Measurements from ENCODE around the gene SHD. TPM values are rescaled to one million over a fixed set of nuclear protein-coding genes. Genes with fewer than 3 reads are reported as not detected.

The SHD gene
- total and polyA plus RNA-seq, 2 of the 13 experiments (the other 11 are each of a cell fraction or from before 2014, with no cell fraction given), result 0.11 to 0.20 TPM

- peak; percentile 51; the same call in 1 of the 2 replicates for TF ChIP-seq ARID4A (CRISPR knock-in tag; IDR thresholded peaks at IDR 0.05; ENCODE audit: borderline replicate concordance)
- peak; percentile 99 for TF ChIP-seq ZNF652 (CRISPR knock-in tag; IDR thresholded peaks at IDR 0.05; ENCODE audit: borderline replicate concordance, low read depth)
- TF ChIP-seq ZMAT5 (CRISPR knock-in tag; IDR thresholded peaks at IDR 0.05; ENCODE audit: borderline replicate concordance, low read depth), result no peak
- TF ChIP-seq NR2F2 (IDR thresholded peaks at IDR 0.05; ENCODE audit: borderline replicate concordance, low read depth), result 0 out of 2 replicates have a peak, but pooled peaks have one; percentile 17
- peak; percentile 63; the same call in 1 of the 2 replicates for TF ChIP-seq ZNF629 (CRISPR knock-in tag; conservative IDR thresholded peaks at IDR 0.05)
- TF ChIP-seq ZNF773 (CRISPR knock-in tag; IDR thresholded peaks at IDR 0.05; ENCODE audit: borderline replicate concordance), result no peak
- TF ChIP-seq GATAD2A (CRISPR knock-in tag; IDR thresholded peaks at IDR 0.05), result 0 out of 2 replicates have a peak, but pooled peaks have one; percentile 13
- TF ChIP-seq SAP130 (CRISPR knock-in tag; IDR thresholded peaks at IDR 0.05; ENCODE audit: low read depth), result peak; percentile 39; the same call in 1 of the 2 replicates
- TF ChIP-seq ZNF788 (CRISPR knock-in tag; IDR thresholded peaks at IDR 0.05; ENCODE audit: borderline replicate concordance), result peak; percentile 19; the same call in 1 of the 2 replicates
- peak; percentile 93 for TF ChIP-seq NFYB (CRISPR knock-in tag; IDR thresholded peaks at IDR 0.05)
- peak; percentile 73; the same call in 1 of the 2 replicates for TF ChIP-seq ZNF501 (CRISPR knock-in tag; IDR thresholded peaks at IDR 0.05)
- TF ChIP-seq ZNF160 (CRISPR knock-in tag; IDR thresholded peaks at IDR 0.05), result no peak
- 0 out of 2 replicates have a peak, but pooled peaks have one; percentile 31 for TF ChIP-seq ZNF616 (CRISPR knock-in tag; IDR thresholded peaks at IDR 0.05; ENCODE audit: low read depth)
- TF ChIP-seq ELF1 (CRISPR knock-in tag; IDR thresholded peaks at IDR 0.05), result no peak
- no peak for TF ChIP-seq ZNF816 (CRISPR knock-in tag; IDR thresholded peaks at IDR 0.05; ENCODE audit: borderline replicate concordance)
- peak; percentile 19; the same call in 1 of the 2 replicates for TF ChIP-seq ZNF547 (CRISPR knock-in tag; IDR thresholded peaks at IDR 0.05)
- TF ChIP-seq RFXAP (CRISPR knock-in tag; IDR thresholded peaks at IDR 0.05; ENCODE audit: borderline replicate concordance), result peak; percentile 28; the same call in 1 of the 2 replicates
- peak; percentile 58 for TF ChIP-seq NR2F6 (IDR thresholded peaks at IDR 0.05)
- TF ChIP-seq NR2F6 (CRISPR knock-in tag; IDR thresholded peaks at IDR 0.05), result no peak
- peak; percentile 42; the same call in 1 of the 2 replicates for TF ChIP-seq ZNF770 (CRISPR knock-in tag; IDR thresholded peaks at IDR 0.05)
- peak; percentile 32; the same call in 1 of the 2 replicates for TF ChIP-seq GFI1 (CRISPR knock-in tag; IDR thresholded peaks at IDR 0.05; ENCODE audit: borderline replicate concordance)
Observed at GRCh38 chr19:4284176-4284958, 5.3 kb downstream of the SHD start (continued).
